ENCODE measurements around the gene GDF3. TPM values are rescaled to one million over a fixed set of nuclear protein-coding genes. Genes with fewer than 3 reads are reported as not detected.
"Not testable (repeated sequence)": the region's sequence is repeated elsewhere in the genome, so short reads cannot be mapped to it uniquely, and the experiment has no call there.

GDF3 gene
- total RNA-seq, 1 donor from 2014 or later, result 0.32 TPM

DNA sequence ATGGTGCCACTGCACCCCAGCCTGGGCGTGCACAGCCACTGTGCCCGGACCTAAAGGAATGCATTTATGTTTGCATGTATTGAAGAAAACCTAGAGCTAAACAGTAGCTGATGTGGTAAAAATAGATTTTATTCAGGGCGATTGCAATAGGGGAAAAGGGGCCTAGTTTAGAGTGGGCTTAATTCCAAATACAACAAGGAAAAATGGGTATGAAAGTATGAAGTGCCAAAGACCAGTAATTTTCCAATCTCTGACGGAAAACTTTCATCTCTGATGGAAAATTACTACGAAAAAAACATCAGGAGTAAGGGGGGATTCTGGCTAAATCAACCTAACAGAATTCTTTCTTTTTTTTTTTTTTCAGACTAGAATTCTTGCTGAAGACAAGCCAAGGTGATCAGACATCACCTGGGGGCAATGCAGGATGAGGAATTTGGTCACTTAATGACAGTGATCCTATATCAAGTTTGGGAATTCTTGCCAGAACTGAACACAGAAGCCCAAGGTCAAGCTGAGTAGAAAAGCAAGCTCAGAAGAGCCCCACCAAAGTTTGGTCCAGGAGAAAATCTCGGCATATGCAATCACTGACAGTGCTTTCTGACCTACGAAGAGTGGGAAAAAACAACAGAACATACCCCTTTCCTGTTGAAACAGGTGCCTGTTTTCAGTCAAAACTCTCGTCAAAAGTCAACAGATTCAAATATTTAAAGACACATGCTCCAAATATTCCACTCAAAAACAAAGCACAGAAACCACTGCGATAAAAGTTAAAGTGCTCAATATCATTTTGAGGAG is 16.1 kb downstream of the GDF3 start:
- Histone ChIP-seq H3K27me3 (peaks cover 4% of the 10 kb centered on the region), H3K4me3 (no peak overlapping the region), H3K36me3 (no peaks in the 10 kb centered on the region), H3K9me3 (no peaks in the 10 kb centered on the region), H3K27ac (no peak overlapping the region), H3K4me1 (no peaks in the 10 kb centered on the region)
- TF ChIP-seq, protein P1, sequence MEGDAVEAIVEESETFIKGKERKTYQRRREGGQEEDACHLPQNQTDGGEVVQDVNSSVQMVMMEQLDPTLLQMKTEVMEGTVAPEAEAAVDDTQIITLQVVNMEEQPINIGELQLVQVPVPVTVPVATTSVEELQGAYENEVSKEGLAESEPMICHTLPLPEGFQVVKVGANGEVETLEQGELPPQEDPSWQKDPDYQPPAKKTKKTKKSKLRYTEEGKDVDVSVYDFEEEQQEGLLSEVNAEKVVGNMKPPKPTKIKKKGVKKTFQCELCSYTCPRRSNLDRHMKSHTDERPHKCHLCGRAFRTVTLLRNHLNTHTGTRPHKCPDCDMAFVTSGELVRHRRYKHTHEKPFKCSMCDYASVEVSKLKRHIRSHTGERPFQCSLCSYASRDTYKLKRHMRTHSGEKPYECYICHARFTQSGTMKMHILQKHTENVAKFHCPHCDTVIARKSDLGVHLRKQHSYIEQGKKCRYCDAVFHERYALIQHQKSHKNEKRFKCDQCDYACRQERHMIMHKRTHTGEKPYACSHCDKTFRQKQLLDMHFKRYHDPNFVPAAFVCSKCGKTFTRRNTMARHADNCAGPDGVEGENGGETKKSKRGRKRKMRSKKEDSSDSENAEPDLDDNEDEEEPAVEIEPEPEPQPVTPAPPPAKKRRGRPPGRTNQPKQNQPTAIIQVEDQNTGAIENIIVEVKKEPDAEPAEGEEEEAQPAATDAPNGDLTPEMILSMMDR (IDR thresholded peaks at IDR 0.05), result no peak
- ATAC-seq (no peak), DNase-seq (no peak)
- intact Hi-C loops (cut with DNase I), result no loop called here

- Histone ChIP-seq H3K9me3 (no peaks in the 10 kb centered on the region), H3K4me3 (no peak overlapping the region), H3K4me1 (no peaks in the 10 kb centered on the region), H3K27me3 (peaks cover 4% of the 10 kb centered on the region), H3K27ac (no peak overlapping the region), H3K36me3 (no peaks in the 10 kb centered on the region)
- TF ChIP-seq, protein P1 (IDR thresholded peaks at IDR 0.05), result no peak
- ATAC-seq, result no peak
- DNase-seq, result no peak
- intact Hi-C loops (cut with DNase I), result no loop called here
Observed at GRCh38 chr12:7678744-7679143, 16.8 kb downstream of the GDF3 start.

DNA sequence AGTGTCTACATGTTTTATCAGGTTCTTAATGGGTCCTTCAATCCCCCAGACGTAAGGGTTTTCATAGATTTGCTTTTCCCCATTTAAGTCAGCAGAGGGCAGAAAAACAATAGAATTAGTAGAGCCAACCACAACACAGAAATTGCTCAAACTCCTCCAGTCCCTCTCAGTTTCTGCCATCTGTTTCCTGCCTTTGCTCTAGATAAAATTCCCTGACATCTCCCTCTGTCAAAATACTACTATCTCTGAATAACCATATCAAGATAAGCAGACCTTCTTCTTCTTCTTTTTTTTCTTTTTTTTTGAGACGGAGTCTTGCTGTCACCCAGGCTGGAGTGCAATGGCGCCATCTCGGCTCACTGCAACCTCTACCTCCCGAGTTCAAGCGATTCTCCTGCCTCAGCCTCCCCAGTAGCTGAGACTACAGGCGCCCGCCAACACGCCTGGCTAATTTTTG is 18.1 kb downstream of the GDF3 start:
- H3K4me1 ChIP-seq; intact Hi-C loops (cut with DNase I); DNase-seq; H3K4me3 ChIP-seq; H3K27ac ChIP-seq; H3K9me3 ChIP-seq; H3K36me3 ChIP-seq; H3K27me3 ChIP-seq: not testable (repeated sequence)
- ATAC-seq, result peak; percentile 67
- TF ChIP-seq, protein P1 (IDR thresholded peaks at IDR 0.05), result peak; percentile 35

GRCh38 chr12:7675455-7675854 is 20.1 kb downstream of the GDF3 start:
- ATAC-seq, result peak; percentile 63
- H3K9me3 ChIP-seq; H3K4me3 ChIP-seq; DNase-seq; H3K4me1 ChIP-seq; H3K27me3 ChIP-seq; intact Hi-C loops (cut with DNase I); H3K36me3 ChIP-seq; H3K27ac ChIP-seq: not testable (repeated sequence)

GRCh38 chr12:7668171-7668570 is 27.4 kb downstream of the GDF3 start:
- Histone ChIP-seq H3K36me3 (no peaks in the 10 kb centered on the region), H3K27ac (no peak overlapping the region), H3K4me3 (no peak overlapping the region), H3K4me1 (no peaks in the 10 kb centered on the region), H3K9me3 (no peaks in the 10 kb centered on the region), H3K27me3 (no peaks in the 10 kb centered on the region)
- TF ChIP-seq, protein P1 (IDR thresholded peaks at IDR 0.05), result no peak
- ATAC-seq, result no peak
- no peak for DNase-seq
- intact Hi-C loops (cut with DNase I), result no loop called here

GRCh38 chr12:7667125-7667524 is 28.4 kb downstream of the GDF3 start:
- TF ChIP-seq, protein P1 (IDR thresholded peaks at IDR 0.05), result no peak
- intact Hi-C loops (cut with DNase I), result no loop called here
- Histone ChIP-seq H3K27me3 (no peaks in the 10 kb centered on the region), H3K27ac (no peak overlapping the region), H3K9me3 (no peaks in the 10 kb centered on the region), H3K4me1 (no peaks in the 10 kb centered on the region), H3K36me3 (no peaks in the 10 kb centered on the region), H3K4me3 (no peak overlapping the region)
- ATAC-seq (peak; percentile 49), DNase-seq (no peak)

Measured in upper lobe of right lung (tissue), 1 donor.